GM23338 (cell line): ENCODE measurements around the gene RBM44. TPM values are rescaled to one million over a fixed set of nuclear protein-coding genes. Genes with fewer than 3 reads are reported as not detected.

ENCODE experiments used
- ATAC-seq: fragments of 200-7000 bp; cut with Tn5 transposase; 3 replicates; pipeline ENCODE4 v1.9.1; 2020
- DNase-seq: peaks from one replicate; pipeline ENCODE4 v3.0.0-alpha.2; 2015; ENCODE audit warnings: low spot score
- H2AFZ ChIP-seq: fragments of 200-600 bp; sonication (generic); 2 replicates; pipeline ENCODE4 v1.8.0; 2016; ENCODE audit warnings: antibody characterized with exemption, mild to moderate bottlenecking, moderate library complexity
- H3F3A ChIP-seq: fragments of 200-600 bp; sonication (generic); replicated peaks from 2 replicates; pipeline ENCODE4 v1.8.0; 2017; ENCODE audit warnings: antibody characterized with exemption, mixed run types, low read depth
- H3K27ac ChIP-seq: fragments of 200-600 bp; sonication (generic); 2 replicates; pipeline ENCODE4 v1.6.1; 2016; ENCODE audit warnings: low read depth
- H3K27me3 ChIP-seq: fragments of 200-600 bp; sonication (generic); 2 replicates; pipeline ENCODE4 v1.8.0; 2016; ENCODE audit warnings: mild to moderate bottlenecking, mixed run types, moderate library complexity; ENCODE audit not compliant: insufficient read depth
- H3K36me3 ChIP-seq: fragments of 200-600 bp; sonication (generic); 2 replicates; pipeline ENCODE4 v1.8.0; 2016; ENCODE audit warnings: mild to moderate bottlenecking; ENCODE audit not compliant: insufficient read depth
- H3K4me1 ChIP-seq: fragments of 200-600 bp; sonication (generic); 2 replicates; pipeline ENCODE4 v1.8.0; 2016; ENCODE audit warnings: mild to moderate bottlenecking, moderate library complexity; ENCODE audit not compliant: insufficient read depth
- H3K4me2 ChIP-seq: fragments of 200-600 bp; sonication (generic); 2 replicates; pipeline ENCODE4 v1.7.1; 2017; ENCODE audit warnings: mixed run types
- H3K4me3 ChIP-seq: fragments of 200-600 bp; sonication (generic); 2 replicates; pipeline ENCODE4 v1.6.1; 2016; ENCODE audit warnings: mixed run types
- H3K79me2 ChIP-seq: fragments of 200-600 bp; sonication (generic); replicated peaks from 2 replicates; pipeline ENCODE4 v1.8.0; 2017; ENCODE audit warnings: mild to moderate bottlenecking; ENCODE audit not compliant: insufficient read depth
- H3K9me2 ChIP-seq: fragments of 200-600 bp; sonication (generic); 2 replicates; pipeline ENCODE4 v1.8.0; 2017; ENCODE audit not compliant: insufficient read depth
- H4K20me1 ChIP-seq: fragments of 200-600 bp; sonication (generic); replicated peaks from 2 replicates; pipeline ENCODE4 v1.8.0; 2017; ENCODE audit warnings: mild to moderate bottlenecking; ENCODE audit not compliant: insufficient read depth
- H3K27ac Mint-ChIP-seq: 2 replicates; pipeline ENCODE4 v1.8.0; 2020; ENCODE audit warnings: inconsistent platforms, mild to moderate bottlenecking, moderate library complexity, mixed read lengths
- H3K27me3 Mint-ChIP-seq: 3 replicates; pipeline ENCODE4 v1.8.0; 2022; ENCODE audit warnings: low read depth, mild to moderate bottlenecking, moderate library complexity, mixed read lengths, inconsistent platforms; ENCODE audit not compliant: insufficient read depth, poor library complexity
- H3K36me3 Mint-ChIP-seq: 3 replicates; pipeline ENCODE4 v1.8.0; 2021; ENCODE audit warnings: low read depth, mild to moderate bottlenecking, inconsistent platforms, moderate library complexity, mixed read lengths
- H3K4me1 Mint-ChIP-seq: 3 replicates; pipeline ENCODE4 v1.8.0; 2020; ENCODE audit warnings: mild to moderate bottlenecking, inconsistent platforms, mixed read lengths
- H3K4me3 Mint-ChIP-seq: 3 replicates; pipeline ENCODE4 v1.8.0; 2021; ENCODE audit warnings: moderate library complexity, mild to moderate bottlenecking, inconsistent platforms, mixed read lengths
- H3K9me3 Mint-ChIP-seq: 3 replicates; pipeline ENCODE4 v1.8.0; 2020; ENCODE audit warnings: moderate library complexity, mild to moderate bottlenecking, inconsistent platforms, mixed read lengths
- CREB1 ChIP-seq: fragments of 250-450 bp; sonication (Bioruptor Pico); IDR thresholded peaks from 2 replicates; pipeline ENCODE4 v1.5.0; 2020; ENCODE audit warnings: low read depth, mild to moderate bottlenecking, moderate library complexity
- ETS1 ChIP-seq: IDR thresholded peaks from 2 replicates; pipeline ENCODE4 v1.6.1; 2016; ENCODE audit warnings: antibody characterized with exemption
- EZH2 ChIP-seq: fragments of 200-600 bp; sonication (generic); IDR thresholded peaks from one replicate; pipeline ENCODE4 v1.8.0; 2017; ENCODE audit warnings: antibody characterized with exemption, mild to moderate bottlenecking, low read depth; ENCODE audit not compliant: unreplicated experiment
- EZH2phosphoT487 ChIP-seq: fragments of 200-600 bp; sonication (generic); IDR thresholded peaks from one replicate; pipeline ENCODE4 v1.8.1; 2018; ENCODE audit warnings: antibody characterized with exemption; ENCODE audit not compliant: unreplicated experiment
- NANOG ChIP-seq: IDR thresholded peaks from 2 replicates; pipeline ENCODE4 v1.6.1; 2016; ENCODE audit warnings: antibody characterized with exemption, borderline replicate concordance
- POLR2AphosphoS5 ChIP-seq: IDR thresholded peaks from 2 replicates; pipeline ENCODE4 v1.6.1; 2016; ENCODE audit warnings: antibody characterized with exemption, low read depth
- ZNF114 ChIP-seq: fragments of 250-450 bp; sonication (Bioruptor Pico); IDR thresholded peaks from 2 replicates; pipeline ENCODE4 v1.5.0; 2020; ENCODE audit warnings: mild to moderate bottlenecking, moderate library complexity
- ZNF331 ChIP-seq: fragments of 250-450 bp; sonication (Bioruptor Pico); IDR thresholded peaks from 2 replicates; pipeline ENCODE4 v1.5.0; 2020; ENCODE audit warnings: low read depth, mild to moderate bottlenecking, moderate library complexity
- ZNF462 ChIP-seq: fragments of 250-450 bp; sonication (Bioruptor Pico); IDR thresholded peaks from 2 replicates; pipeline ENCODE4 v1.5.0; 2020; ENCODE audit warnings: mild to moderate bottlenecking, moderate library complexity
- polyA plus RNA-seq: library from polyadenylated mRNA; unstranded; fragments of >200 nt; fragmentation: Nextera tagmentation; extraction: Ambion mirVana; gene quantifications from 2 replicates; pipeline ENCODE4 v1.2.1, GENCODE V29; 2016
- total RNA-seq: library from RNA; depleted of rRNA; stranded (reverse); fragments of >200 nt; shearing (Covaris generic); gene quantifications from 2 replicates; pipeline ENCODE4 v1.2.3, GENCODE V29; 2014

The RBM44 gene
- total and polyA plus RNA-seq, 2 experiments from 2014 or later: 0.29 to 0.87 TPM

DNA sequence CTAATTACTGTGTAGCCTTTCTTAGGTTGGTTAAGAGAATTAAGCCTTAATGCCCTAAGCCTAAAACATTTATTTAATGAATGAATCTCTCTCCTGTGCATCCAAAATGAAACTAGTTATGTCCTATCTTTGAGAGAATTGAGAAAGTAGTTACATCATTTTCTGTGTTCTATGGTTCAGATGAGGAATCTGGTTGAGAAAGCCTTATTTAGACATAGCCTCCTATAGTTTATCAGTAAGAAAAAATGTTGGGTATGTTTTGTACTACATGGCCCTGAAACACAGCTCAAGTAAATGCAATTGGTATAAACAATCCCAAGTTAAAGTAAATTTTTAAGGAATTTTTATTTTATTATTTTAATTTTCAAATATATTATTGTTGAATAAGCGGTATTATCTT is 35.0 kb downstream of the RBM44 start (continued):
- TF ChIP-seq ZNF462 (CRISPR knock-in tag) (no peak), POLR2AphosphoS5 (no peak), CREB1 (no peak), ZNF114 (CRISPR knock-in tag) (no peak), ETS1 (no peak), EZH2phosphoT487 (no peak), EZH2 (no peak), NANOG (no peak)

DNA sequence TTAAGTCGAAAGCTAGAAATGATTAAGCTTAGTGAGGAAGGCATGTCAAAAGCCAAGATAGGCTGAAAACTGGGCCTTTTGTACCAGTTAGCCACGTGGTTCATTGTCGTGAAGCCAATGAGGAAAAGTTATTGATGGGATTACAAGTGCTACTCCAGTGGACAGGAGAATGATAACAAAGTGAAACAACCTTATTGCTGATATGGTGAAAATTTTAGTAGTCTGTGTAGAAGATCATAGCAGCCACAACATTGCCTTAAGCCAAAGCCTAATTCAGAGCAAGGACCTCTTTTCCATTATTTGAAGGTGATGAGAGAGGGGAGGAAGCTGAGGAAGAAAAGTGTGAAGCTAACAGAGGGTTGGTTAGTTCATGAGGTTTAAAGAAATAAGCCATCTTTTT is 36.8 kb downstream of the RBM44 start:
- H3K36me3 ChIP-seq: no peaks in the 10 kb centered on the region
- no peak overlapping the region for H3K27ac Mint-ChIP-seq

More for the DNA sequence above, 36.8 kb downstream of the RBM44 start:
- Histone ChIP-seq H3K27me3 (no peaks in the 10 kb centered on the region), H3K27ac (no peak overlapping the region), H2AFZ (no peak overlapping the region; the same call in 1 of the 2 replicates), H3K9me2 (no peaks in the 10 kb centered on the region), H3K4me1 (no peaks in the 10 kb centered on the region), H3K4me3 (no peak overlapping the region), H3F3A (no peaks in the 10 kb centered on the region), H3K79me2 (no peaks in the 10 kb centered on the region), H4K20me1 (no peaks in the 10 kb centered on the region), H3K4me2 (no peak overlapping the region)
- H3K4me1 Mint-ChIP-seq: no peaks in the 10 kb centered on the region
- H3K4me3 Mint-ChIP-seq: no peak overlapping the region
- no peaks in the 10 kb centered on the region for H3K27me3 Mint-ChIP-seq
- no peaks in the 10 kb centered on the region for H3K9me3 Mint-ChIP-seq
- no peak for TF ChIP-seq ZNF331 (CRISPR knock-in tag)
- no peak for DNase-seq
- no peaks in the 10 kb centered on the region for H3K36me3 Mint-ChIP-seq
- no peak for ATAC-seq
